ENCODE results near the gene MAMDC2. TPM values are rescaled to one million over a fixed set of nuclear protein-coding genes. Genes with fewer than 3 reads are reported as not detected.
"Not testable (repeated sequence)": the region's sequence is repeated elsewhere in the genome, so short reads cannot be mapped to it uniquely, and the experiment has no call there.

MAMDC2 gene
- total RNA-seq, 2 donors from 2014 or later: 4.6 to 12.7 TPM

- DNase-seq: no peak
- intact Hi-C loops (cut with DNase I, micrococcal nuclease): no loop called here
- no peak for ATAC-seq
Measured at GRCh38 chr9:70031141-70031545, 12.5 kb upstream of the MAMDC2 start.

- intact Hi-C loops (cut with DNase I, micrococcal nuclease): no loop called here
- no peak for DNase-seq
- ATAC-seq: no peak
Measured at GRCh38 chr9:70034271-70034711, 9.4 kb upstream of the MAMDC2 start.

- ATAC-seq (no peak), DNase-seq (no peak)
- intact Hi-C loops (cut with DNase I, micrococcal nuclease): no loop called here
Measured at GRCh38 chr9:70035691-70036090, 8.0 kb upstream of the MAMDC2 start.

- intact Hi-C loops (cut with DNase I, micrococcal nuclease): no loop called here
- DNase-seq (no peak), ATAC-seq (no peak)
Measured at GRCh38 chr9:70036641-70037040, 7.0 kb upstream of the MAMDC2 start.

GRCh38 chr9:70038171-70038621 lies 5.5 kb upstream of the MAMDC2 start:
- DNase-seq; intact Hi-C loops (cut with DNase I, micrococcal nuclease); ATAC-seq: not testable (repeated sequence)

- DNase-seq (no peak), ATAC-seq (no peak)
- intact Hi-C loops (cut with DNase I, micrococcal nuclease): loop anchor here in 1 of 2 donors (10.0 kb wide), 1 partner anchor 74 kb away; no protein-coding TSS in a partner anchor
Measured at GRCh38 chr9:70040376-70040903, 3.2 kb upstream of the MAMDC2 start.

- DNase-seq: no peak
- no peak for ATAC-seq
- intact Hi-C loops (cut with DNase I, micrococcal nuclease): loop anchor here in 1 of 2 donors (10.0 kb wide), 1 partner anchor 72 kb away; no protein-coding TSS in a partner anchor
Measured at GRCh38 chr9:70042461-70043215, 1.0 kb upstream of the MAMDC2 start.

GRCh38 chr9:70043285-70043684 lies 363 bp upstream of the MAMDC2 start:
- intact Hi-C loops (cut with DNase I, micrococcal nuclease): loop anchor here in 1 of 2 donors (10.0 kb wide), 1 partner anchor 72 kb away; no protein-coding TSS in a partner anchor
- no peak for DNase-seq
- ATAC-seq: no peak

GRCh38 chr9:70044490-70045307 lies 1.1 kb downstream of the MAMDC2 start:
- intact Hi-C loops (cut with DNase I, micrococcal nuclease): loop anchor here in 1 of 2 donors (10.0 kb wide), 1 partner anchor 70 kb away; no protein-coding TSS in a partner anchor
- ATAC-seq (peak; percentile 30), DNase-seq (peak in 1 of 2 donors; percentile 14)

GRCh38 chr9:70045452-70045851 lies 1.8 kb downstream of the MAMDC2 start:
- intact Hi-C loops (cut with DNase I, micrococcal nuclease): loop anchor here in 1 of 2 donors (10.0 kb wide), 1 partner anchor 69 kb away; no protein-coding TSS in a partner anchor
- ATAC-seq (no peak), DNase-seq (no peak)

GRCh38 chr9:70046274-70047070 lies 2.8 kb downstream of the MAMDC2 start:
- intact Hi-C loops (cut with DNase I, micrococcal nuclease): loop anchor here in 1 of 2 donors (10.0 kb wide), 1 partner anchor 68 kb away; no protein-coding TSS in a partner anchor
- ATAC-seq (no peak), DNase-seq (no peak)

- intact Hi-C loops (cut with DNase I, micrococcal nuclease): loop anchor here in 1 of 2 donors (10.0 kb wide), 1 partner anchor 66 kb away; no protein-coding TSS in a partner anchor
- ATAC-seq: no peak
- DNase-seq: peak; percentile 41 to 76
Measured at GRCh38 chr9:70049236-70049635, 5.6 kb downstream of the MAMDC2 start.

- intact Hi-C loops (cut with DNase I, micrococcal nuclease): loop anchor here in 1 of 2 donors (10.0 kb wide), 1 partner anchor 65 kb away; no protein-coding TSS in a partner anchor
- DNase-seq (peak; percentile 43 to 86), ATAC-seq (peak; percentile 33)
Measured at GRCh38 chr9:70049672-70050271, 6.1 kb downstream of the MAMDC2 start.

- ATAC-seq (no peak), DNase-seq (no peak)
- intact Hi-C loops (cut with DNase I, micrococcal nuclease): no loop called here
Measured at GRCh38 chr9:70052768-70053167, 9.1 kb downstream of the MAMDC2 start.

- intact Hi-C loops (cut with DNase I, micrococcal nuclease): no loop called here
- no peak for DNase-seq
- no peak for ATAC-seq
Measured at GRCh38 chr9:70053864-70054263, 10.2 kb downstream of the MAMDC2 start.

GRCh38 chr9:70054521-70054920 lies 10.9 kb downstream of the MAMDC2 start:
- intact Hi-C loops (cut with DNase I, micrococcal nuclease): no loop called here
- ATAC-seq: no peak
- no peak for DNase-seq

- intact Hi-C loops (cut with DNase I, micrococcal nuclease): no loop called here
- DNase-seq (no peak), ATAC-seq (no peak)
Measured at GRCh38 chr9:70055406-70056210, 12.0 kb downstream of the MAMDC2 start.

Data from left colon (tissue), 2 donors.